ENCODE measurements around the gene CEACAM19.
"Not testable (repeated sequence)": the region's sequence is repeated elsewhere in the genome, so short reads cannot be mapped to it uniquely, and the experiment has no call there.

CEACAM19 gene

DNA sequence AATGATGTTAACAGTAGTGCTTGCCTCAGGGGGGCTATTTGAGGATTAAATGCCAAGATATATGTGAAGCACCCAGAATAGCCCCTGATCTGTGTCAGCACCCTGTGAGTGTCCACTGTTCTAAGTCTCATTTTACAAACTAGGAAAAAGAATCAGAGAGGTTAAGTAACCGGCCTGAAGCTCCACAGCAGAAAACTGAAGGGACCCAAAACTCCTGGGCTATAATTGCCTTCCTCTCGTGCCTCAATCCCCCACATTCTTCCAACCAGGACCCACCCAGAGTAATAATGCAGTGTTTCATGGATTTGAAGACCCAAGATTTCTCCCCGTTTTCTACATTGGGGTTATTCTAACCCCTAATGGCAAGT, 25.2 kb upstream of the CEACAM19 start:
- no peak for DNase-seq

- no peak for DNase-seq
Observed at GRCh38 chr19:44647144-44647543, 24.1 kb upstream of the CEACAM19 start.

DNA sequence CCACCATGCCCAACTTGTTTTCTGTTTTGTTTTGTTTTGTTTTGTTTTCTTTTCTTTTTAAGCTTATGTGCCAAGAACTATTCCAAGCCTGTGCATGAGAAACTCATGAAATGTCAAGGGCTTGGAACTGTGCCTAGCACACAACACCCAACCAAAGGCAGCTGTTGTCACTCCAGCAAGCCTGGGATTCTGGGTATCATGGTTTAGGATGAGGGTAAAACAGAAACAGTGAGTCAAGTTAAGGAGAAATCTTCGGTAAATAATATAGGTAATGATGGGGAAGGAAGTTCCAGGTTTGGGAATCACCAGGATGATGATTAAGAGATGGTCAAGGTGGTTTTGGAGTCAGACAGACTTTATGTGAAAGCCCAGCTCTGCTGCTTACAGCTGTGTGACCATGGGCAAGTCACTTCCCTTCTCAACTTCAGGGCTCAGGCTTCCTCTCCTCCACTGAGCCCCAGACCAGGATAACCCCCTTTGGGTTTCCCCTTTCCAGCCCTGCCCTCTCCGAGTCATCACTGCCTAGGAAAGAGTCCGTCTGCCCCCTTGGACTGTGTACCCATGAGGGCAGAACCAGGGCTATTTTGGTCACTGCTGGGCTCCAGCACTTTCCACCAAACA, 22.5 kb upstream of the CEACAM19 start:
- no peak for DNase-seq

DNA sequence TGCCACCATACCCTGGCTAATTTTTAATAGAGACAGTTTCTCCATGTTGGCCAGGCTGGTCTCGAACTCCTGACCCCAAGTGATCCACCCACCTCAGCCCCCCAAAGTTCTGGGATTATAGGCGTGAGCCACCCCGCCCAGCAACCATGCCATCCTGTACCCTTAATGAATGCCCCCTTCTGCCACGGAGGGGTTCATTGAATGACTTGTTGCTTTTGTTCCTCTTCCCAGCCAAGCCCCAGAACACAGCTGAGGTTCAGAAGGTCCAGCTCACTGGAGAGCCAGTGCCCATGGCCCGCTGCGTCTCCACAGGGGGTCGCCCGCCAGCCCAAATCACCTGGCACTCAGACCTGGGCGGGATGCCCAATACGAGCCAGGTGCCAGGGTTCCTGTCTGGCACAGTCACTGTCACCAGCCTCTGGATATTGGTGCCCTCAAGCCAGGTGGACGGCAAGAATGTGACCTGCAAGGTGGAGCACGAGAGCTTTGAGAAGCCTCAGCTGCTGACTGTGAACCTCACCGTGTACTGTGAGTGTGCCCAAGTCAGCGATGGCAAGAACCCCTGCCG, 21.6 kb upstream of the CEACAM19 start:
- DNase-seq = no peak

GRCh38 chr19:44653343-44653742, 17.9 kb upstream of the CEACAM19 start:
- no peak for DNase-seq

- DNase-seq = peak; percentile 25
Observed at GRCh38 chr19:44653977-44654774, 17.1 kb upstream of the CEACAM19 start.

GRCh38 chr19:44657211-44657921, 13.9 kb upstream of the CEACAM19 start:
- peak; percentile 41 for DNase-seq

DNA sequence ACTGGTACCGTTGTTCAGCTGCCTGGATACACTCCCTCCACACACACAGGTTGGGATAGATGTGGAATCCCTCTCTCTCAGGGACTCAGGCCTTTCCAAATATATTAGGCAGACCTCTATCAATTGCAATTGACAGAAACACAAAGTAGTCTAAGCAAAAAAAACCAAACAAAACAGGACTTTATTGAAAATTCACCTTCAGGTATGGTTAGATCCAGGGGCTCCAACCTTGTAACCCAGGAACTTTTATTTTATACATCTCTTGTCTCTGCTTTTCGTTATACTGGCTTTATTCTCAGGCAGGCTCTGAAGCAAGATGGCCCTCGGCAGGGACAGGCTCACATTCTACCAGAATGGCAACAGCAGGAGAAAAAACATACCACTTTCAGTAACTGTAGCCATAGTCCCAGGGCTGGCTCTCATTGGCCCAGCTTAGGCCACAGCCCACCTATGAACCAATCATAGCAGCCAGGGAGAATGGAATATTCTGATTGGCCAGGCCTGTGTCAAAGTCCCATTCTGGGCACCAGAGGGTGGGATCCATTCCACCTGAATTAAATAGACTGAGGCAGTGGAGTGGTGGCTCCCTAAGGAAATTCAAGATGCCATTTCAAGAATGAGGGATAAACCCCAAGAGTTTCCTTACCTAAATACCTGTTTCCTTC, 13.1 kb upstream of the CEACAM19 start:
- DNase-seq = no peak

DNA sequence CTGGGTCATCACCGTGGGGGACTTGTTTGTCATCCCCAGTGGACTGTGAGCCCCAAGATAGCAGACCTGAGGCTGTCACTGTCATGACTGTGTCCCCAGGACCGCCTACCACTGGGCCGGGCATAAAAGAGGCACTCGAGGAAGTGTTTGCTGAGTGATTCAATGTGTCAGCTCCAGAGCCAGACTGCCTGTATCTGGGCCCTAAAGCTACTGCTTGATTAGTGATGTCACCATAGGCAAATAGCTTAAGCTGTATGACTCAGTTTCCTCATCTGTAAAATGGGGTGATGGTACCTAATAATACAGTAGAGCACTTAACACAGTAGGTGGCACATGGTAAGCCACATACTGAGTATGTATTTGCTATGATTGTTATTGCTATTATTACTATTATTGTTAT, 11.2 kb upstream of the CEACAM19 start:
- DNase-seq = no peak

- no peak for DNase-seq
Observed at GRCh38 chr19:44661205-44661604, 10.1 kb upstream of the CEACAM19 start.

- peak; percentile 76 for DNase-seq
Observed at GRCh38 chr19:44661904-44662303, 9.4 kb upstream of the CEACAM19 start.

DNA sequence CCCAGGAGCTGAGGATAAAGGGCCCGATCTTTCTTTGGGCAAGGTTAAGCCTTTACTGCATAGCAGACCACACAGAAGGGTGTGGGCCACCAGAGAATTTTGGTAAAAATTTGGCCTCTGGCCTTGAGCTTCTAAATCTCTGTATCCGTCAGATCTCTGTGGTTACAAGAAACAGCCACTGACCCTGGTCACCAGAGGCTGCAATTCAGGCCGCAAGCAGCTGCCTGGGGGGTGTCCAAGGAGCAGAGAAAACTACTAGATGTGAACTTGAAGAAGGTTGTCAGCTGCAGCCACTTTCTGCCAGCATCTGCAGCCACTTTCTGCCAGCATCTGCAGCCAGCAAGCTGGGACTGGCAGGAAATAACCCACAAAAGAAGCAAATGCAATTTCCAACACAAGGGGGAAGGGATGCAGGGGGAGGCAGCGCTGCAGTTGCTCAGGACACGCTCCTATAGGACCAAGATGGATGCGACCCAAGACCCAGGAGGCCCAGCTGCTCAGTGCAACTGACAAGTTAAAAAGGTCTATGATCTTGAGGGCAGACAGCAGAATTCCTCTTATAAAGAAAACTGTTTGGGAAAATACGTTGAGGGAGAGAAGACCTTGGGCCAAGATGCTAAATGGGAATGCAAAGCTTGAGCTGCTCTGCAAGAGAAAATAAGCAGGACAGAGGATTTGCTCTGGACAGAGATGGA, 8.4 kb upstream of the CEACAM19 start:
- DNase-seq = no peak

- no peak for DNase-seq
Observed at GRCh38 chr19:44663996-44664395, 7.3 kb upstream of the CEACAM19 start.

DNA sequence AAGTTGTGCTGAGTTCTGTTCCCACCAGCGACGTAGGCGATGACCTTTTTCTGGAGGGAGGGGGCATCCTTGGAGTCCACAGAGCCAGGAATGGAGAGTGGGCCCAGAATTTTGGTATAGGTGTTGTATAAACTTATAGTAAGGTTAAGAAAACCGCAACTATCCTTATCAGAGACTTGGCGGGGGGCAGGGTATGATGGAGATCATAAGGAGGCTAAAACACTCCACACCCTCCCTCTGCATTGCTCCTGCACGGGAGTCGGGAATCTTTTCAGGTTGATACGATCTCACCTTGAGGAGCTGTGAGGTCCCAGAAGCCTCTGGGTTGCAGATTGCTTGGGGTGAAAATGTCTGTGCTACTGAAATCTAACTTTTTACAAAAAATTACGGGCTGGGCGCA, 6.3 kb upstream of the CEACAM19 start:
- no peak for DNase-seq

GRCh38 chr19:44666852-44667556, 4.3 kb upstream of the CEACAM19 start:
- no peak for DNase-seq

GRCh38 chr19:44668985-44669764, 2.1 kb upstream of the CEACAM19 start:
- DNase-seq = no peak

DNA sequence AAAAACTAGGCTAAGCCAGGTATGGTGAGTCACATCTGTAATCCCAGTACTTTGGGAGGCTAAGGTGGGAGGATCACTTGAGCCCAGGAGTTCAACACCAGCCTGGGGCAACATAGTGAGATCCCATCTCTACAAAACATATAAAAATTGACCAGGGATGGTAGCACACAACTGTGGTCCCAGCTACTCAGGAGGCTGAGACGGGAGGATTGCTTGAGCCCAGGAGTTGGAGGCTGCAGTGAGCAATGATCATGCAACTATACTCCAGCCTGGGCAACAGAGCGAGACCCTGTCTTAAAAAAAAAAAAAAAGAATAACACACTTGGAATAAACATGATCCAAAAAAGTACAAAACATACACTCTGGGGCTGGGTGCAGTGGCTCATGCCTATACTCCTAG, 1.3 kb upstream of the CEACAM19 start:
- DNase-seq = not testable (repeated sequence)

DNA sequence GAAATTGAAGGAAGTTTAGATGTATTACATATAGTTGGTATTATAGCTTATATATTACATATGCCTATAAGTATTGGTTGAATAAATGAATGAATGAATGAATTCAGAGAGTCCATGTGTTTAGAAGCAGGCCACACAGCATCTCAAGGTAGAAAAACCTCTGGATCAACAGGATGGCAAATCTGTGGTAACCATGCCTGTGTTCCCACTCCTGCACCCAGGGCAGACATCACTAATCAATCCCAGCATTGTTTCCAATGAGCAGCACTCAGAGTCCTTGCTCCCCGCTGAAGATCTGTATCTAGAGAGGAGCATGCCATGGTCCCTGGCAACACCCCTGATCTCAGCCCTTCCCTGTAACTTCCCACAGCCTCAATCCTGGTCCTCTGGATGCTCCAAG, 944 bp downstream of the CEACAM19 start:
- DNase-seq = no peak

GRCh38 chr19:44673510-44673909, 2.2 kb downstream of the CEACAM19 start:
- no peak for DNase-seq

- no peak for DNase-seq
Observed at GRCh38 chr19:44675521-44675920, 4.2 kb downstream of the CEACAM19 start.
